PC-9 (cell line): Measurements from ENCODE around the gene MST1R. TPM values are rescaled to one million over a fixed set of nuclear protein-coding genes. Genes with fewer than 3 reads are reported as not detected.

ENCODE experiments used
- BruUV-seq: library from RNA; stranded (reverse); fragments of 400-500 nt; replicated peaks from 2 replicates; lab custom pipeline; 2021; lab: Mats Ljungman, UMichigan
- CTCF ChIA-PET: fragments of 300-600 bp; sonication (Branson Sonifier 250); formaldehyde crosslinking; loops from one replicate; lab custom pipeline; 2022; ENCODE audit warnings: antibody characterized with exemption; lab: Charles Lee
- POLR2A ChIA-PET: fragments of 300-600 bp; sonication (Branson Sonifier 250); formaldehyde crosslinking; loops from one replicate; lab custom pipeline; 2022; ENCODE audit warnings: antibody characterized with exemption; ENCODE audit not compliant: unreplicated experiment; lab: Charles Lee
- DNase-seq, 2 experiments: peaks; one replicate each; pipeline versions ENCODE4 v3.0.0 to v3.0.0-alpha.2; 2015 to 2022; ENCODE audit warnings: mixed read lengths in 1 of 2
- H2AFZ ChIP-seq: fragments of 200-600 bp; sonication (generic); 2 replicates; pipeline ENCODE4 v1.8.1; 2017; ENCODE audit warnings: antibody characterized with exemption
- H3F3A ChIP-seq: fragments of 200-600 bp; sonication (generic); 2 replicates; pipeline ENCODE4 v1.8.1; 2017; ENCODE audit warnings: antibody characterized with exemption, mild to moderate bottlenecking, low read depth; ENCODE audit not compliant: insufficient read depth
- H3K27ac ChIP-seq: fragments of 200-600 bp; sonication (generic); 2 replicates; pipeline ENCODE4 v1.6.1; 2016; ENCODE audit warnings: mixed run types
- H3K27me3 ChIP-seq: fragments of 200-600 bp; sonication (generic); 2 replicates; pipeline ENCODE4 v1.6.1; 2016; ENCODE audit warnings: low read depth, mixed run types; ENCODE audit not compliant: insufficient read depth
- H3K36me3 ChIP-seq: fragments of 200-600 bp; sonication (generic); 2 replicates; pipeline ENCODE4 v1.6.1; 2016; ENCODE audit warnings: low read depth, mixed run types
- H3K4me1 ChIP-seq: fragments of 200-600 bp; sonication (generic); replicated peaks from 2 replicates; pipeline ENCODE4 v1.6.1; 2016; ENCODE audit warnings: mixed run types; ENCODE audit not compliant: insufficient read depth
- H3K4me2 ChIP-seq: fragments of 200-600 bp; sonication (generic); 2 replicates; pipeline ENCODE4 v1.6.1; 2017; ENCODE audit warnings: mixed run types
- H3K4me3 ChIP-seq: fragments of 200-600 bp; sonication (generic); 2 replicates; pipeline ENCODE4 v1.6.1; 2016; ENCODE audit warnings: mixed run types
- H3K79me2 ChIP-seq: fragments of 200-600 bp; sonication (generic); 2 replicates; pipeline ENCODE4 v1.6.1; 2017; ENCODE audit warnings: low read depth, mixed run types
- H3K9me2 ChIP-seq: fragments of 200-600 bp; sonication (generic); 2 replicates; pipeline ENCODE4 v1.8.1; 2017; ENCODE audit warnings: mild to moderate bottlenecking; ENCODE audit not compliant: insufficient read depth
- H3K9me3 ChIP-seq: fragments of 200-600 bp; sonication (generic); 2 replicates; pipeline ENCODE4 v1.8.1; 2016; ENCODE audit warnings: low read depth; ENCODE audit not compliant: insufficient read depth
- H4K20me1 ChIP-seq: fragments of 200-600 bp; sonication (generic); 2 replicates; pipeline ENCODE4 v1.8.1; 2017; ENCODE audit not compliant: insufficient read depth
- CTCF ChIP-seq: fragments of 200-600 bp; sonication (generic); conservative IDR thresholded peaks from 2 replicates; pipeline ENCODE4 v1.6.1; 2017; ENCODE audit warnings: mixed run types, antibody characterized with exemption, mild to moderate bottlenecking, moderate library complexity
- EZH2 ChIP-seq: fragments of 200-600 bp; sonication (generic); IDR thresholded peaks from 2 replicates; pipeline ENCODE4 v1.8.0; 2017; ENCODE audit warnings: antibody characterized with exemption, low read depth
- intact Hi-C: fragments of 100-400 bp; cut with micrococcal nuclease; formaldehyde crosslinking; loops from one replicate; pipeline ENCODE4 v1.10.0; 2022; ENCODE audit not compliant: unreplicated experiment
- total RNA-seq: library from RNA; stranded (reverse); gene quantifications from 2 replicates; pipeline ENCODE4 v1.2.3, GENCODE V29; 2021

MST1R gene
- total RNA-seq, 1 experiment from 2014 or later, result 98.3 TPM

- Histone ChIP-seq H3K4me1 (no peaks in the 10 kb centered on the region), H3F3A (no peaks in the 10 kb centered on the region), H3K4me2 (no peak overlapping the region), H3K9me2 (no peaks in the 10 kb centered on the region), H3K4me3 (no peak overlapping the region), H3K36me3 (no peaks in the 10 kb centered on the region), H4K20me1 (no peaks in the 10 kb centered on the region), H3K27me3 (no peaks in the 10 kb centered on the region), H3K27ac (no peak overlapping the region), H2AFZ (no peak overlapping the region), H3K9me3 (no peaks in the 10 kb centered on the region), H3K79me2 (no peaks in the 10 kb centered on the region)
- DNase-seq, result no peak
- intact Hi-C loops, result no loop called here
- POLR2A ChIA-PET, result no interaction called here
- CTCF ChIA-PET, result interaction anchor here (0.5 to 0.9 kb wide), 3 partner anchors 13 to 243 kb away, joined by 3 to 5 read pairs (median 5); no protein-coding TSS in a partner anchor
- no TSS peak for BruUV-seq
- TF ChIP-seq EZH2 (no peak), CTCF (no peak)
Measured at GRCh38 chr3:49914906-49915305, 11.2 kb upstream of the MST1R start.

GRCh38 chr3:49912881-49913281 lies 9.2 kb upstream of the MST1R start:
- Histone ChIP-seq H3F3A (no peaks in the 10 kb centered on the region), H3K27ac (no peak overlapping the region), H3K9me2 (no peaks in the 10 kb centered on the region), H4K20me1 (no peaks in the 10 kb centered on the region), H3K79me2 (no peaks in the 10 kb centered on the region), H3K9me3 (no peaks in the 10 kb centered on the region), H3K36me3 (no peaks in the 10 kb centered on the region), H3K4me2 (no peak overlapping the region), H3K4me3 (no peak overlapping the region), H3K27me3 (no peaks in the 10 kb centered on the region), H2AFZ (no peak overlapping the region), H3K4me1 (no peaks in the 10 kb centered on the region)
- intact Hi-C loops, result no loop called here
- CTCF ChIA-PET, result no interaction called here
- POLR2A ChIA-PET, result no interaction called here
- no peak for DNase-seq
- BruUV-seq, result no TSS peak
- TF ChIP-seq EZH2 (no peak), CTCF (no peak)

GRCh38 chr3:49911611-49912010 lies 7.9 kb upstream of the MST1R start:
- DNase-seq, result no peak
- no peak overlapping the region for H2AFZ ChIP-seq

More at GRCh38 chr3:49911611-49912010, 7.9 kb upstream of the MST1R start:
- Histone ChIP-seq H3K9me2 (no peaks in the 10 kb centered on the region), H3K9me3 (no peaks in the 10 kb centered on the region), H4K20me1 (no peaks in the 10 kb centered on the region), H3K27me3 (no peaks in the 10 kb centered on the region), H3F3A (peaks cover 9% of the 10 kb centered on the region; the same call in 1 of the 2 replicates), H3K4me3 (no peak overlapping the region), H3K79me2 (no peaks in the 10 kb centered on the region), H3K27ac (no peak overlapping the region), H3K4me1 (peaks cover 11% of the 10 kb centered on the region), H3K36me3 (no peaks in the 10 kb centered on the region), H3K4me2 (no peak overlapping the region)
- BruUV-seq, result no TSS peak
- TF ChIP-seq EZH2, result no peak
- no peak for TF ChIP-seq CTCF
- ChIA-PET POLR2A (no interaction called here), CTCF (no interaction called here)
- intact Hi-C loops, result no loop called here
